ENCODE data around the gene CHMP1B.

The CHMP1B gene

GRCh38 chr18:11839556-11839955 lies 11.7 kb upstream of the CHMP1B start:
- TF ChIP-seq ZNF274 (IDR thresholded peaks at IDR 0.05; ENCODE audit: low read depth, low read length) (no peak), SUZ12 (IDR thresholded peaks at IDR 0.05; ENCODE audit: extremely low read depth, insufficient read depth, insufficient read length) (no peak), YY1 (IDR thresholded peaks at IDR 0.05; ENCODE audit: insufficient read depth, insufficient read length) (no peak)
- DNase-seq (ENCODE audit: low read depth, low spot score), result no peak
- no peak overlapping the region for H3K9ac ChIP-seq (ENCODE audit: insufficient read length, low read depth)
- H3K4me1 ChIP-seq (ENCODE audit: insufficient read depth, insufficient read length), result no peaks in the 10 kb centered on the region
- no peak overlapping the region for H3K4me3 ChIP-seq (ENCODE audit: insufficient read length, low read depth)
- no peaks in the 10 kb centered on the region for H3K9me3 ChIP-seq (ENCODE audit: insufficient read depth, low read length)
- H3K27me3 ChIP-seq (ENCODE audit: insufficient read depth, insufficient read length), result no peaks in the 10 kb centered on the region
- no peaks in the 10 kb centered on the region for H3K36me3 ChIP-seq (ENCODE audit: insufficient read depth, insufficient read length, low read length)

- Histone ChIP-seq H3K9ac (ENCODE audit: insufficient read length, low read depth) (no peak overlapping the region), H3K36me3 (ENCODE audit: insufficient read depth, insufficient read length, low read length) (no peaks in the 10 kb centered on the region), H3K9me3 (ENCODE audit: insufficient read depth, low read length) (no peaks in the 10 kb centered on the region), H3K4me1 (ENCODE audit: insufficient read depth, insufficient read length) (no peaks in the 10 kb centered on the region), H3K4me3 (ENCODE audit: insufficient read length, low read depth) (no peak overlapping the region), H3K27me3 (ENCODE audit: insufficient read depth, insufficient read length) (no peaks in the 10 kb centered on the region)
- DNase-seq (ENCODE audit: low read depth, low spot score), result no peak
- TF ChIP-seq ZNF274 (IDR thresholded peaks at IDR 0.05; ENCODE audit: low read depth, low read length) (no peak), YY1 (IDR thresholded peaks at IDR 0.05; ENCODE audit: insufficient read depth, insufficient read length) (no peak), SUZ12 (IDR thresholded peaks at IDR 0.05; ENCODE audit: extremely low read depth, insufficient read depth, insufficient read length) (no peak)
These were observed 10.7 kb upstream of the CHMP1B start for GRCh38 chr18:11840493-11840892.

GRCh38 chr18:11842562-11842961 lies 8.7 kb upstream of the CHMP1B start:
- H3K4me1 ChIP-seq (ENCODE audit: insufficient read depth, insufficient read length), result no peaks in the 10 kb centered on the region
- no peaks in the 10 kb centered on the region for H3K27me3 ChIP-seq (ENCODE audit: insufficient read depth, insufficient read length)
- H3K36me3 ChIP-seq (ENCODE audit: insufficient read depth, insufficient read length, low read length), result no peaks in the 10 kb centered on the region
- DNase-seq (ENCODE audit: low read depth, low spot score), result no peak
- H3K4me3 ChIP-seq (ENCODE audit: insufficient read length, low read depth), result no peak overlapping the region
- H3K9me3 ChIP-seq (ENCODE audit: insufficient read depth, low read length), result no peaks in the 10 kb centered on the region
- TF ChIP-seq ZNF274 (IDR thresholded peaks at IDR 0.05; ENCODE audit: low read depth, low read length), result no peak
- no peak for TF ChIP-seq YY1 (IDR thresholded peaks at IDR 0.05; ENCODE audit: insufficient read depth, insufficient read length)
- no peak for TF ChIP-seq SUZ12 (IDR thresholded peaks at IDR 0.05; ENCODE audit: extremely low read depth, insufficient read depth, insufficient read length)
- no peak overlapping the region for H3K9ac ChIP-seq (ENCODE audit: insufficient read length, low read depth)

DNA sequence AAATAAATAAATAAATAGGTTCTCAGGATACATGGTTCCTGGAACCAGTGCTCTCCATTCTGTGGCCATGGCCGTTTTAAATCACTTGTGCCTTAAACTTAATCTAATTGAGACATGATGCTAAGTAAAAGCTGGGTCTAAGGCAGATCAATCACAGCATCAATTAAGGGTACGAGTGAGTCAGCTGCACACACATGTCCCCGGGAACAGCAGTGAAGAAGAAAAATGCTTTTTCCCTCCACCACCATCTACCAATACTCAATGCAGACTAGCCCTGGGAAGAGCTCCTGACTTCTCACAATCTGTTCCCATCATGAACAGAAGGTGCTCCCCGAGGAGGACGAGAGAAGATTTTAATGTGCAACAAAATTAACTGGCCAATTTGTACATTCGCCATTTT lies 6.8 kb upstream of the CHMP1B start:
- no peaks in the 10 kb centered on the region for H3K27me3 ChIP-seq (ENCODE audit: insufficient read depth, insufficient read length)
- no peak for DNase-seq (ENCODE audit: low read depth, low spot score)
- no peaks in the 10 kb centered on the region for H3K4me1 ChIP-seq (ENCODE audit: insufficient read depth, insufficient read length)
- no peak overlapping the region for H3K4me3 ChIP-seq (ENCODE audit: insufficient read length, low read depth)
- no peaks in the 10 kb centered on the region for H3K36me3 ChIP-seq (ENCODE audit: insufficient read depth, insufficient read length, low read length)
- TF ChIP-seq YY1 (IDR thresholded peaks at IDR 0.05; ENCODE audit: insufficient read depth, insufficient read length), result no peak
- TF ChIP-seq SUZ12 (IDR thresholded peaks at IDR 0.05; ENCODE audit: extremely low read depth, insufficient read depth, insufficient read length), result no peak
- TF ChIP-seq ZNF274 (IDR thresholded peaks at IDR 0.05; ENCODE audit: low read depth, low read length), result no peak
- no peaks in the 10 kb centered on the region for H3K9me3 ChIP-seq (ENCODE audit: insufficient read depth, low read length)
- H3K9ac ChIP-seq (ENCODE audit: insufficient read length, low read depth), result no peak overlapping the region

GRCh38 chr18:11845654-11846053 lies 5.6 kb upstream of the CHMP1B start:
- Histone ChIP-seq H3K4me1 (ENCODE audit: insufficient read depth, insufficient read length) (peaks cover 3% of the 10 kb centered on the region), H3K27me3 (ENCODE audit: insufficient read depth, insufficient read length) (no peaks in the 10 kb centered on the region), H3K9ac (ENCODE audit: insufficient read length, low read depth) (no peak overlapping the region), H3K4me3 (ENCODE audit: insufficient read length, low read depth) (no peak overlapping the region), H3K36me3 (ENCODE audit: insufficient read depth, insufficient read length, low read length) (no peaks in the 10 kb centered on the region), H3K9me3 (ENCODE audit: insufficient read depth, low read length) (no peaks in the 10 kb centered on the region)
- TF ChIP-seq ZNF274 (IDR thresholded peaks at IDR 0.05; ENCODE audit: low read depth, low read length) (no peak), SUZ12 (IDR thresholded peaks at IDR 0.05; ENCODE audit: extremely low read depth, insufficient read depth, insufficient read length) (no peak), YY1 (IDR thresholded peaks at IDR 0.05; ENCODE audit: insufficient read depth, insufficient read length) (no peak)
- DNase-seq (ENCODE audit: low read depth, low spot score), result no peak

GRCh38 chr18:11847811-11848210 lies 3.4 kb upstream of the CHMP1B start:
- H3K4me1 ChIP-seq (ENCODE audit: insufficient read depth, insufficient read length), result peaks cover 3% of the 10 kb centered on the region
- H3K27me3 ChIP-seq (ENCODE audit: insufficient read depth, insufficient read length), result no peaks in the 10 kb centered on the region
- TF ChIP-seq YY1 (IDR thresholded peaks at IDR 0.05; ENCODE audit: insufficient read depth, insufficient read length), result no peak
- TF ChIP-seq ZNF274 (IDR thresholded peaks at IDR 0.05; ENCODE audit: low read depth, low read length), result no peak
- no peak for TF ChIP-seq SUZ12 (IDR thresholded peaks at IDR 0.05; ENCODE audit: extremely low read depth, insufficient read depth, insufficient read length)
- H3K9ac ChIP-seq (ENCODE audit: insufficient read length, low read depth), result no peak overlapping the region
- no peaks in the 10 kb centered on the region for H3K9me3 ChIP-seq (ENCODE audit: insufficient read depth, low read length)
- H3K4me3 ChIP-seq (ENCODE audit: insufficient read length, low read depth), result no peak overlapping the region
- H3K36me3 ChIP-seq (ENCODE audit: insufficient read depth, insufficient read length, low read length), result no peaks in the 10 kb centered on the region
- DNase-seq (ENCODE audit: low read depth, low spot score), result no peak

GRCh38 chr18:11849279-11849678 lies 1.9 kb upstream of the CHMP1B start:
- H3K27me3 ChIP-seq (ENCODE audit: insufficient read depth, insufficient read length), result no peaks in the 10 kb centered on the region
- TF ChIP-seq YY1 (IDR thresholded peaks at IDR 0.05; ENCODE audit: insufficient read depth, insufficient read length) (no peak), SUZ12 (IDR thresholded peaks at IDR 0.05; ENCODE audit: extremely low read depth, insufficient read depth, insufficient read length) (no peak)
- DNase-seq (ENCODE audit: low read depth, low spot score), result no peak

More at GRCh38 chr18:11849279-11849678, 1.9 kb upstream of the CHMP1B start:
- Histone ChIP-seq H3K4me1 (ENCODE audit: insufficient read depth, insufficient read length) (peaks cover 3% of the 10 kb centered on the region), H3K9me3 (ENCODE audit: insufficient read depth, low read length) (no peaks in the 10 kb centered on the region), H3K9ac (ENCODE audit: insufficient read length, low read depth) (no peak overlapping the region), H3K36me3 (ENCODE audit: insufficient read depth, insufficient read length, low read length) (no peaks in the 10 kb centered on the region), H3K4me3 (ENCODE audit: insufficient read length, low read depth) (no peak overlapping the region)
